IPS DF 19.7 (cell line): ENCODE data around the gene CAMTA2.
"Not testable (repeated sequence)": the region's sequence is repeated elsewhere in the genome, so short reads cannot be mapped to it uniquely, and the experiment has no call there.

ENCODE experiments used
- DNase-seq: peaks from one replicate; pipeline ENCODE4 v3.0.0-alpha.2; 2013; ENCODE audit warnings: low read depth, low spot score

The CAMTA2 gene, protein sequence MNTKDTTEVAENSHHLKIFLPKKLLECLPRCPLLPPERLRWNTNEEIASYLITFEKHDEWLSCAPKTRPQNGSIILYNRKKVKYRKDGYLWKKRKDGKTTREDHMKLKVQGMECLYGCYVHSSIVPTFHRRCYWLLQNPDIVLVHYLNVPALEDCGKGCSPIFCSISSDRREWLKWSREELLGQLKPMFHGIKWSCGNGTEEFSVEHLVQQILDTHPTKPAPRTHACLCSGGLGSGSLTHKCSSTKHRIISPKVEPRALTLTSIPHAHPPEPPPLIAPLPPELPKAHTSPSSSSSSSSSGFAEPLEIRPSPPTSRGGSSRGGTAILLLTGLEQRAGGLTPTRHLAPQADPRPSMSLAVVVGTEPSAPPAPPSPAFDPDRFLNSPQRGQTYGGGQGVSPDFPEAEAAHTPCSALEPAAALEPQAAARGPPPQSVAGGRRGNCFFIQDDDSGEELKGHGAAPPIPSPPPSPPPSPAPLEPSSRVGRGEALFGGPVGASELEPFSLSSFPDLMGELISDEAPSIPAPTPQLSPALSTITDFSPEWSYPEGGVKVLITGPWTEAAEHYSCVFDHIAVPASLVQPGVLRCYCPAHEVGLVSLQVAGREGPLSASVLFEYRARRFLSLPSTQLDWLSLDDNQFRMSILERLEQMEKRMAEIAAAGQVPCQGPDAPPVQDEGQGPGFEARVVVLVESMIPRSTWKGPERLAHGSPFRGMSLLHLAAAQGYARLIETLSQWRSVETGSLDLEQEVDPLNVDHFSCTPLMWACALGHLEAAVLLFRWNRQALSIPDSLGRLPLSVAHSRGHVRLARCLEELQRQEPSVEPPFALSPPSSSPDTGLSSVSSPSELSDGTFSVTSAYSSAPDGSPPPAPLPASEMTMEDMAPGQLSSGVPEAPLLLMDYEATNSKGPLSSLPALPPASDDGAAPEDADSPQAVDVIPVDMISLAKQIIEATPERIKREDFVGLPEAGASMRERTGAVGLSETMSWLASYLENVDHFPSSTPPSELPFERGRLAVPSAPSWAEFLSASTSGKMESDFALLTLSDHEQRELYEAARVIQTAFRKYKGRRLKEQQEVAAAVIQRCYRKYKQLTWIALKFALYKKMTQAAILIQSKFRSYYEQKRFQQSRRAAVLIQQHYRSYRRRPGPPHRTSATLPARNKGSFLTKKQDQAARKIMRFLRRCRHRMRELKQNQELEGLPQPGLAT

DNA sequence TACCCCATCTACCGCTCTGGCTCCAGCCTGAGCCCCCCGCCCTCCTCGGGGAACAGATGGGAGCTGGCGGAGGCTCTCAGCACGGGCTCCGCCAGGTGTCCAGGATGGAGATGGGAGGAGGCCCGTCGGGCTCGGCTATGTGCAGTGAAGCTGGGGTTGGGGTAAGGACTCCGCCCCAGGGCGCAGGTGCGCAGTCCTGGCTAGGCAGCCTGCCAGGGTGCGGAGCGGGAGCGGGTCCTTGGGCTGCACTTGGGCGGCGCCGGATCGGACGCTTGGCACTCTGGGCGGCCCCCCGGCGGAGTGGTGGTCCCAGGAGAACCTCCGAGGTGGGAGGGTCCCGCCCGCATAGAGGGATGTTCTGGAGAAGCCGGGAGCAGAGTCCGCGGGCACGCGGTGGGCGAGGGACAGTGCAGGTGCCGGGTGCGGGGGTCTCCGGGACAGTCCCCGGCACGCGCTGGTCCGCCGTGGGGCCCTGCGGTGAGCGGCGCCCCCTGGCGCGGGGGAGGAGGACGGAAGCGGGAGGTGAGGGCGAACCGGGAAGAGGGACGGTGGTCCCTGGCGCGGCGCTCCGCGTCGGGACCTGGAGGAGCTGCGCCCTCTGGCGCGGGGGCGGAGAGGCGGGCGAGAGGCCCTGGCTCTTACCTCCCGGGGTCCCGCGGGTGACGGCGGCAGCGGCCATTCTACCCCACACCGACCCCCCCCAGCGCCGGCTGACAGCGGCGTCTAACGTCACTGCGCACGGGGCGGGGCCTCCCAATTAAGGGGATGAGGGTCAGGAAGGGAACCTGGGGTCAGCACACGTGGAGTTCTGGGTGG, at the start of gene CAMTA2:
TSS of gene CAMTA2 (minus strand) at position 725 of the 816 bp plus-strand sequence. CDS start 1,453 bp downstream, outside the sequence.
- no peak for DNase-seq

DNA sequence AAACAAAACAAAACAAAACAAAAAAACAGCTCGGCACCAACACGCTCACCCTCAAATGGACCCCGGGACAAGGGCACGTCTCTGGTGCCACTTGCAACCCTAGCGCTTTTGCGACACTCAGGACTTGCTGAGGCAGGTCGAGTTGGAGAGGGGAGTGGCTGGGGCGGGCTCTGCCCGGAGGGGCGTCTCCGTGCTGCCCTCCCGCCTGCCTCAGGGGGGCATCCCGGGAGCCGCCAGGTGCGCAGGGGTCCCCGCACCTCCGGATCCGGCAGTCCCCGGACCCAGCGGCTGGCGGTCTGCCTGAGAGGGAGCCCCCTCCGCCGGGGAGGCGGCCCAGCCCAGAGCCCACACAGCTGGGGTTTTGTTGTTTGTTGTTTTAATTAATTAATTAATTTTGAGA, 47.8 kb upstream of the CAMTA2 start, which contains the start of gene SLC52A1:
TSS of gene SLC52A1 (minus strand) at position 112 of the 400 bp plus-strand sequence. CDS start 820 bp downstream, outside the sequence.
- DNase-seq: no peak

DNA sequence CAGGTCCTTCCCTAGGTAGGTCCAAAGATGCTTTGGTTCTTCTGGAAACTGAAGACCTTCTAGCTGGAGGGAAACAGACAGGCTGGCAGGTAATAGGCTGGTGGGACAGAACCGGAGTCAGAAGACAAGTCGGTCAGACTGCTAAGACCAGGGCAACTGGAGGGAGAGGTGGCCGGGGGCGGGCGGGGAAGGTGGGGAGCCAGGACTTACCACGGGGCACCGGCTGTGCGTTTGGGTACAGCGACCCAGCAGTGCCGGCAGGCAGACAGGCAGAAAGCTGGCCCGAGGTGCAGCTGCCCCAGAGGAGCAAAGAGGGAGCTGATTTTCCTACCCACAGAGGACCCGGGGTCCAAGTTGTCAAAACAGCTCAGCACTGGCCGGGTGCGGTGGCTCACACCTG, 47.2 kb upstream of the CAMTA2 start:
- no peak for DNase-seq

DNA sequence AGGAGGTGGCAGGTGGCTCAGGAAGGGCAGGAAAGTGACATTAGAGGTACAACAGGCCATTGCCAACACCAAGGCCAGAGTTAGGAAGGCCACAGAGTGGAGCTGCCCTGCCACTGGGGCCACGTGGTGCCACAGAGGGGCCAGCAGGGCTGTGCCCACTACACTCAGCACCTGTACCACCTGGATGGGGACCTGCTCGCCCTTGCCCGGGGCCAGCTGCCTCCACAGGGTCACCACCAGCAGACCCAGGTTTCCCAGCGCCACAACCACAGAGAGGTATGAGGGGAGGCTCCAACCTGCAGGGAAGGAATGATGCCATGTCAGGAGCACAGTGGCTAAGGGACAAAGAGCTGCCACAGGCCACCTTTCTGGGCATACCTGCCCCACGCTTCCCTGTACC, 46.6 kb upstream of the CAMTA2 start:
- DNase-seq: no peak

DNA sequence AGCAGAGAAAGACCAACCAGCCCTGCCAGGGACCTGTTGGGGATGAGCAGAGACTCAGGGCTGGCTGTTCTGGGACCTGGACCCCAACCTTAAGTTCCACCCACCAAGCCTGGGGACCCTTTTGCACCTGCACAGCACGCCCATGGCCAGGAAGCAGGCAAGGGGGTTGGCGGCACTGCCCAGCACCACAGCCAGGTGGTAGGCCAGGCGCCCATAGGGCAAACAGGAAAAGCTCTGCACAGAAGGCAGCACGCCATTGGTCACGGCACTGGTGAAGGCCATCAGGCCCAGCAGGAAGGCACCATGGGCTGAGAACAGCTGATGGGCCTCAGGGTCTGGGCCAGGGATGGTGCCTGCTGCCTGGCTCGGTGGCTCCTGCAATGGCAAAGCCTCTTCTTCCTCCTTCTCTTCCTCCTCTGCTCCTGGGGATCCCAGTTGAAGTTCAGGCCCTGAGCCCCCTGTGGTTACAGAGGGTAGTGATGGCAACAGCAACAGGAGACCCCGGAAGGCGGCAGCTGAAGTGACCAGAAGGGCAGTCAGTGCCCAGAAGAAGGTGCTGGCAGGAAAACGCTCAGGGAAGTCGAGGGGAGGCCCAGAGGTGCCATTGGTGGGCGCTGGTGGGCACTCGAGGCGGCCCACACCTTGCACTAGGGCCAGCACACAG, 46.0 kb upstream of the CAMTA2 start:
- DNase-seq: no peak

DNA sequence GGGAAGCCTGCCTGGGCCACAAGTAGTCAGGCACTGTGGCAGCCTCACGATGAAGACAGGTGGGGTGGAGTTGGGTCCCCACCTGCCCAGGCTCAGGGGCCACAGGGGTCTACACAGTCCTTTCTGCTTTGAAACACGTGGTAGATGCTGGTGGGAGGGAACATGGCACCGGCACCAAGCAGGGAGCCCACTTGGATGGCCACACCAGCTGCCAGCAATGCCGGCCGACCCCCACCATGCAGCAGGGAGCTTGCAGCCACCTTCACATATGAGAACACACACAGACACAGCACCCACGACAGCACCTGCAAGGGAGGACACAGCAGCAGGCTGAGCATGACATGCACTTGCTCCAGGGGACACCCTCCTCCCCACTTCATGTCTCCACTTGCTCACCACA, 45.4 kb upstream of the CAMTA2 start:
- DNase-seq: no peak

DNA sequence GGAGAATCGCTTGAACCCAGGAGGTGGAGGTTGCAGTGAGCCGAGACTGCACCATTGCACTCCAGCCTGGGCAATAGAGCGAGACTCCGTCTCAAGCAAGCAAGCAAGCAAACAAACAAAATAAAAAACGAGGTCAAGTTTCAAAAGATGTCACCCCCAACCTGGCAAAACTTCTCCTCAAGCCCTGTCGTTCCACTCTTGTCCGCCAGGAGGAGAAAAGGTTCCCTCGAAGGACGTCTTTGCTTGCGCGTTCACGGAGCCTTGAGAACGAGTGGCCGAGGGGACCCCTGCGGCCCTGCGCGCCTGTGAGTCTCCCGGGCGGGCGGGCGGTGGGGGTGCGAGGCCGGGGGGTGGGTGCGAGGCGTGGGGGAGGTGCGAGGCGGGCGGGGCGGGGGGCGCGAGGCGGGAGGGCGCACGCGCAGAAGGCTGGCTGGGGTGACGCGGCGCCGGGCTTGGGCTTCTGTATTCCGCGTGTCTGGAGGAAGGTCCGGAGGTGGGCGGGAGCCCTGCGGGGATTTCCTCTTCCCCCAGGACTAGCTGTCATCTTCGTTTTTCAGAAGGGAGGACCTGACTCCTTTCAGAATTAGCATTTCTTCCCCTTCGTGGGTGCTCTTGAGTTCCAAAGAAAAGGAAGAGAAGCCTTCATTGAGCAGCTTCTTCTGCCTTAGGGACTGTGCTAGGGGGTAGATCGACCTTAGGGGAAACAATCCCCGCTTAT, 44.0 kb upstream of the CAMTA2 start:
- no peak for DNase-seq

DNA sequence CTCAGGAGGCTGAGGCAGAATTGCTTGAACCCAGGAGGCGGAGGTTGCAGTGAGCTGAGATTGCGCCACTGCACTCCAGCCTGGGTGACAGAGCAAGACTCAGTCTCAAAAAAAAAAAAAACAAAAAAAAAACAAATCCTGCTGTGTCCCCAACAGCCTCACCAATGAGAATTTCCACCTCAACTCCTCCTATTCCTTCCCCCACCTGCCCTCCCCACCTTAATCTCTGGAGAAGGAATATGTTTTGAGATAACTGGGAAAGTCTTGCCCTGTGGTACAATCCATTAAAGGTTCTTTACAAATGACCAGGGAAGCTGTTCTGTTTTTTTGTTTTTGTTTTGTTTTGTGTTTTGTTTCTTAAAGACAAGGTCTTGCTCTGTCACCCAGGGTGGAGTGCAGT, 42.7 kb upstream of the CAMTA2 start:
- DNase-seq: not testable (repeated sequence)

DNA sequence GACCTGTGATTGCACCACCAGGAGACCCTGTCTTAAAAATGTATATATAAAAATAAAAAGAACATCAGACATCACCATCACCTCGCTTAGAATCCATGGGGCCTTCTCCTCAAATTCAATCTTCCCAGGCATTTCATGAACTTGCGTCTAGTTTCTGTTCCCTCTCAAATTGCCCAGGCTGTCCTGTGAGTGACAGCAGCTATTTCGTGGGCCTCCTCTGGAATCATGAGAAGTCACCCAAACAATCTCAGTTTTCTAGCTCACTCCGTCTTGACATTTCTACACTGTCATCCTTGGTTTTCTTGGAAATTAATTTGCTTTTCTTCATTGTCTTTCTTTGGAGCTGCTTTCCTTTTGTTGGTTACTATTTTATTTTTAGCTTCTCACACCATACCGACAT, 40.4 kb upstream of the CAMTA2 start:
- DNase-seq: no peak

DNA sequence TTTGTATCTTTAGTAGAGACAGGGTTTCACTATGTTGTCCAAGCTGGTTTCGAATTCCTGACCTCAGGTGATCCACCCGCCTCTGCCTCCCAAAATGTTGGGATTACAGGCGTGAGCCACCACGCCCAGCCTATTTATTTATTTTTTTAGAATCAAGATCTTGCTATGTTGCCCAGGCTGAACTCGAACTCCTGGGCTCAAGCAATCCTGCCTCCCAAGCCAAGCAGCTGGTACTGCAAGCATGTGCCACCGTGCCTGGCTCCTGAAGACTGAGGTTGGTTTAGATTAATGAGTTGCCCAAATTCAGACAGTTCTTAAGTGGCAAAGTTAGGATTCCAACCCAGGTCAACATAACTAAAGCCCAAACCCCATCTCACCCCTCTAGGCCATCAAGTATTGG, 39.8 kb upstream of the CAMTA2 start:
- DNase-seq: no peak

DNA sequence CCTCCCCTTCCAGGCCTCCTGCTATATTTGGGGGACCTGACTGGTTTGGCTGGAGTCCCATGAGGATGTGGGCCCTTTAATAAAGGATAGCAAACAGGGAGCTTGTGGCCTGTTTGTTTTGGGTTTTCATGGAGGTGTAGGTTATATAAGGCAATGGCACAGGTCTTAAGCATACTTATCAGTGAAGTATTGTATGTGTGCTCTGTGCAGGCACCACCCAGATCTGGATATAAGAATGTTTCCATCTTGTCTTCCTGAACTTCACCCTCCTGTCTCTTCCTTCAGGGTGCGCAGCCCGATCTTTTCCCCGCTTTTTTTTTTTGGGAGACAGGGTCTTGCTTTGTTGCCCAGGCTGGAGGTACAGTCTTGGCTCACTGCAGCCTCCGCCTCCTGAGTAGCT, 37.1 kb upstream of the CAMTA2 start:
- no peak for DNase-seq

DNA sequence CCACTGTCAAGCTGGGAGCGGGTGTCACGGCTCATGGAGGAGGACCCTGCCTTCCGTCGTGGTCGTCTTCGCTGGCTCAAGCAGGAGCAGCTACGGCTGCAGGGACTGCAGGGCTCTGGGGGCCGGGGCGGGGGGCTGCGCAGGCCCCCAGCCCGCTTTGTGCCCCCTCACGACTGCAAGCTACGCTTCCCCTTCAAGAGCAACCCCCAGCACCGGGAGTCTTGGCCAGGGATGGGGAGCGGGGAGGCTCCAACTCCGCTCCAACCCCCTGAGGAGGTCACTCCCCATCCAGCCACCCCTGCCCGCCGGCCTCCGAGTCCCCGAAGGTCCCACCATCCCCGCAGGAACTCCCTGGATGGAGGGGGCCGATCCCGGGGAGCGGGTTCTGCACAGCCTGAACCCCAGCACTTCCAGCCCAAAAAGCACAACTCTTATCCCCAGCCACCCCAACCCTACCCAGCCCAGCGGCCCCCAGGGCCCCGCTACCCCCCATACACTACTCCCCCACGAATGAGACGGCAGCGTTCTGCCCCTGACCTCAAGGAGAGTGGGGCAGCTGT, 36.2 kb upstream of the CAMTA2 start:
- DNase-seq: no peak

DNA sequence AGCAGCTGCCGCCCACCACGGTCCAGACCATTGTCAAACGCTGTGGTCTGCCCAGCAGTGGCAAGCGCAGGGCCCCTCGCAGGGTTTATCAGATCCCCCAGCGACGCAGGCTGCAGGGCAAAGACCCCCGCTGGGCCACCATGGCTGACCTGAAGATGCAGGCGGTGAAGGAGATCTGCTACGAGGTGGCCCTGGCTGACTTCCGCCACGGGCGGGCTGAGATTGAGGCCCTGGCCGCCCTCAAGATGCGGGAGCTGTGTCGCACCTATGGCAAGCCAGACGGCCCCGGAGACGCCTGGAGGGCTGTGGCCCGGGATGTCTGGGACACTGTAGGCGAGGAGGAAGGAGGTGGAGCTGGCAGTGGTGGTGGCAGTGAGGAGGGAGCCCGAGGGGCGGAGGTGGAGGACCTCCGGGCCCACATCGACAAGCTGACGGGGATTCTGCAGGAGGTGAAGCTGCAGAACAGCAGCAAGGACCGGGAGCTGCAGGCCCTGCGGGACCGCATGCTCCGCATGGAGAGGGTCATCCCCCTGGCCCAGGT, 34.8 kb upstream of the CAMTA2 start:
- DNase-seq: no peak

DNA sequence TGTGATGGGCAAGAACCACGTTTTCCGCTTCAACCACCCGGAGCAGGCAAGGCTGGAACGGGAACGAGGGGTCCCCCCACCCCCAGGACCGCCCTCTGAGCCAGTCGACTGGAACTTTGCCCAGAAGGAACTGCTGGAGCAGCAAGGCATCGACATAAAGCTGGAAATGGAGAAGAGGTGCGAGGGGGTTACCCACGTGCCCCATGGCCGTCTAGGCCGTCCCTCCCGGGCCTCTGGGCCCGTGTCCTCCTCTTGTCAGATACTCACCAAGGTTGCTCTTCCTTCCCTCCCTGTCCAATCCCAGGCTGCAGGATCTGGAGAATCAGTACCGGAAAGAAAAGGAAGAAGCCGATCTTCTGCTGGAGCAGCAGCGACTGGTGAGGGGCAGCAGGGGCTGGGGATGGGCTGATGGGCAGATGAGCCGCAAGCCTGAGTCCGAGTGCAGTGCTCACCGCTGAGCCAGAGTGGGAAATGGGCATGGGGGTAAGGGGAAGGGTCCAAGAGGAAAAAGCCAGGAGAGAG, 33.1 kb upstream of the CAMTA2 start:
- no peak for DNase-seq

DNA sequence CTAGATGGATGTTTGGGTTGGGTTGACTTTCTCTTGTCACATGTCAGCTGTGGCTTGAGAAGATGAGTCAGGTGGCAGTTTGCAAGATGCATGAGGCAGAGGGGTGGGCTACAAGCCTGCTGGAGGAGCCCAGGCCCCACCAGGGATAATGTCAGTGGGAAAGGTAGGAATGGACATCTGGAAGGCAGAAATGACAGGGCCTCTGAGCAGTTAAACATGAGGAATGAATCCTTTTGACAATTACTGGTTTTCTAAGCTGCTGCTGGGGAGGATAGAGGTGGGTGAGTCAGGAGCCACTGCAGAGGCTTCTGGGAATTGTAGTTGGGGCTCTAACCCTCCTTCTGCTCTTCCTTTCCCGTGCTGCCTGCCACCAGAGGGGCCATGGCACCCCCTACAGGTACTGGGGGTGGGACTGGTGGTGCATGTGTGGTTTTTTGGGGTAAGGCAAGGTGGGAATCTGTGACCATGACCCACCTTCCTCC, 32.0 kb upstream of the CAMTA2 start:
- no peak for DNase-seq

DNA sequence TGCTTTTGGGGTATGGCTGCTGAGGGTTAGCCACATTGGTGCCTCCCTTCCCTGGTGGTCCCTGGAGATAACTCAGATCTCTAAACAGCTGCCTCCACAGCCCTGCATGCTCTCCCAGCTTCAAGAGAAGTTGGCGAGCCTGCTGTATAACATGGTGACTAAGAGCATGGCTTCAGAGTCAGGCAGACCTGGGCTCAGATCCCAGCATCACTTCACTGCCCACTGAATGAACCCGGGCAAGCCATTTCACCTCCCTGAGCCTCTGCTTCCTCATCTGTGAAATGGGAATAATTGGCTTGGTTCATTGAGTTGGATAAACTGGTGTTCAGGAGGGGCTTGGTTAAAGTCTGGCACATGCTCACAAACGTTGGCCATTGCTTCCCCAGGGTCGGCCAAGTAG, 26.9 kb upstream of the CAMTA2 start:
- no peak for DNase-seq

DNA sequence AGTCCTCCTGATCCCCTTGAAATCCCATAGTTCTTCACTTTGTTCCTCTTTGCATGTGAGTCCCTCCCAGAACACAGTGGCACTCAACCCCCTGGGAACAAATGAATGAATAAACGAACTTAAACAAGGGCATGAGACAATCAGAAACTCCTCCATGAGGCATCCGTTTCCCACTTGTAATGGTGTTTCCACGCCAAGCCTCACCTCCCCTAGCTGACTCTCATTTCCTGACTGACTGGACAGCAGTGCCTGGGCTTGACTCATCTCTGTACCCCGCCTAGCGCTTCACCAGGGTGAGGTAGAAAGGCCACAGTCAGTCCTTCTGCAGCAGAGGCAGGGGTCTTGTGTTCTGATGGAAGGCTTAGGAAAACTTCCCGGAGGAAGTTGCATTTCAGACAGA, 24.5 kb upstream of the CAMTA2 start:
- DNase-seq: no peak

DNA sequence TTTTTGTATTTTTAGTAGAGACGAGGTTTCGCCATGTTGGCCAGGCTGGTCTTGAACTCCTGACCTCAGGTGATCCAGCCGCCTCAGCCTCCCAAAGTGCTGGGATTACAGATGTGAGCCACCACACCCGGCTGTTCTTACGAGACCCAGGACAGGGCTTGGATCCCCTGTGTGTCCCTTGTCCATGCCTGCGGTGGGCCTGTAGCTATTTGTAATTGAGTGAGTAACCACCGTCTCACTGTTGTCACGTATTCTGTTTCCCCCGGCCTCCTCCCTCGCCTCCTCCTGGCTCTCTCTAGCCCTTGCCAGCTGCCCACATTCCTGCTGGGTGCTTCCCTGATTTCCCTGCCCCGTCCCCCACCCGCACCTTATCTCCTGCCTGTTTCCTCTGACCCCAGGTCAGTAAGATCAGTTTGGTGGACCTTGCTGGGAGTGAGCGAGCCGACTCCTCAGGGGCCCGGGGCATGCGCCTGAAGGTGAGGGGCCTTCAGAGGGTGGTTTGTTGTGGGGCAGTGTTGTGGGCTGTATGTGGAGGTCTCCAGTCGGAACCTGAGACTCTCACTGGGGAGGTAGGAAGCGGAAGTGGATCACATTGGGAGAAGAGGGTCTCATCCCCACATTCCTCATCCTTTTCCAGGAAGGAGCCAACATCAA, 15.9 kb upstream of the CAMTA2 start:
- DNase-seq: no peak
